ENCODE results near the gene CLNS1A. TPM values are rescaled to one million over a fixed set of nuclear protein-coding genes. Genes with fewer than 3 reads are reported as not detected.

CLNS1A gene
- total RNA-seq, 4 donors from 2014 or later: 33.0 to 90.0 (median 56.7) TPM

GRCh38 chr11:77656362-77656761 is 18.8 kb upstream of the CLNS1A start:
- Histone ChIP-seq H3K27me3 (no peaks in the 10 kb centered on the region), H3K9me3 (no peaks in the 10 kb centered on the region)

GRCh38 chr11:77654770-77655434 is 17.3 kb upstream of the CLNS1A start:
- no peak for TF ChIP-seq POLR2A (IDR thresholded peaks at IDR 0.05)
- TF ChIP-seq, protein P1, sequence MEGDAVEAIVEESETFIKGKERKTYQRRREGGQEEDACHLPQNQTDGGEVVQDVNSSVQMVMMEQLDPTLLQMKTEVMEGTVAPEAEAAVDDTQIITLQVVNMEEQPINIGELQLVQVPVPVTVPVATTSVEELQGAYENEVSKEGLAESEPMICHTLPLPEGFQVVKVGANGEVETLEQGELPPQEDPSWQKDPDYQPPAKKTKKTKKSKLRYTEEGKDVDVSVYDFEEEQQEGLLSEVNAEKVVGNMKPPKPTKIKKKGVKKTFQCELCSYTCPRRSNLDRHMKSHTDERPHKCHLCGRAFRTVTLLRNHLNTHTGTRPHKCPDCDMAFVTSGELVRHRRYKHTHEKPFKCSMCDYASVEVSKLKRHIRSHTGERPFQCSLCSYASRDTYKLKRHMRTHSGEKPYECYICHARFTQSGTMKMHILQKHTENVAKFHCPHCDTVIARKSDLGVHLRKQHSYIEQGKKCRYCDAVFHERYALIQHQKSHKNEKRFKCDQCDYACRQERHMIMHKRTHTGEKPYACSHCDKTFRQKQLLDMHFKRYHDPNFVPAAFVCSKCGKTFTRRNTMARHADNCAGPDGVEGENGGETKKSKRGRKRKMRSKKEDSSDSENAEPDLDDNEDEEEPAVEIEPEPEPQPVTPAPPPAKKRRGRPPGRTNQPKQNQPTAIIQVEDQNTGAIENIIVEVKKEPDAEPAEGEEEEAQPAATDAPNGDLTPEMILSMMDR (IDR thresholded peaks at IDR 0.05): no peak
- DNase-seq: no peak
- Histone ChIP-seq H3K9me3 (no peaks in the 10 kb centered on the region), H3K4me3 (no peak overlapping the region), H3K27ac (no peak overlapping the region), H3K27me3 (no peaks in the 10 kb centered on the region), H3K36me3 (no peaks in the 10 kb centered on the region), H3K4me1 (peaks cover 0 to under 1% (median 0%) of the 10 kb centered on the region in 4 donors)

More at GRCh38 chr11:77656362-77656761, 18.8 kb upstream of the CLNS1A start:
- no peak overlapping the region for H3K4me3 ChIP-seq
- H3K27ac ChIP-seq: no peak overlapping the region
- TF ChIP-seq POLR2A (IDR thresholded peaks at IDR 0.05): no peak
- TF ChIP-seq, protein P1 (IDR thresholded peaks at IDR 0.05): no peak
- no peaks in the 10 kb centered on the region for H3K36me3 ChIP-seq
- no peaks in the 10 kb centered on the region for H3K4me1 ChIP-seq
- no peak for DNase-seq

GRCh38 chr11:77650123-77650522 is 12.5 kb upstream of the CLNS1A start:
- Histone ChIP-seq H3K27me3 (no peaks in the 10 kb centered on the region), H3K4me1 (peaks cover 0 to 6% (median 0%) of the 10 kb centered on the region in 4 donors), H3K27ac (no peak overlapping the region), H3K9me3 (no peaks in the 10 kb centered on the region), H3K36me3 (no peaks in the 10 kb centered on the region), H3K4me3 (no peak overlapping the region)
- no peak for DNase-seq
- TF ChIP-seq POLR2A (IDR thresholded peaks at IDR 0.05): no peak
- TF ChIP-seq, protein P1 (IDR thresholded peaks at IDR 0.05): no peak

DNA sequence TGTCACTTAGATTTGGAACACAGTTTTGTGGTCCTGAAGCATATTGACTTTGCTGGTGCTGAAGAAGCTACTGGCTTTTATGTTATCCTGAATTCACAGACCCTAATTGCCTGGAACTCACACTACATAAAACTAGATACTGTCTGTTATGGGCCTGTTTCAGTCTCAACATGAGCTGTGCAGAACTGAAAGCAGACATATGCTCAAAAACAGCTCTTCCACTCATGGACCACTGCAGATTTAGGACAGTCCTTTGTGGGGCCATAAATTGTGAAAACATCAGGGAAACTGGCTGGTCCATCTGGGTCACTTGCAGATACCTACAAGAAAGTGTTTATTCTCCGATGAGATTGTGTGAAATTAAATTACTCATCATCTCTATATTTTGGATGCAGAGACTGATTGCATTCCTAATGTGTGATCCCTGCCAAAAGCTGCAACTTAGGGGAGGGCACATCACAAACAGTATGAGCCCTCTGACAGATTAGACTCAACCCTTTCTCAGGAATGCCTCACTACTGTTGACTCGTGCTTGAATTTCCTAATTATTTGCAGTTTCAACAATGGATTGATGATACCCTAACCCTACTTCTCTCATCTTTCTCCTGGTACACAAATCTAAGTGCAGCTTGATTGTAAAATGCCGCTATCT is 10.2 kb upstream of the CLNS1A start:
- Histone ChIP-seq H3K27me3 (no peaks in the 10 kb centered on the region), H3K4me1 (peaks cover 0 to 6% (median 0%) of the 10 kb centered on the region in 4 donors), H3K4me3 (no peak overlapping the region), H3K27ac (no peak overlapping the region), H3K9me3 (no peaks in the 10 kb centered on the region), H3K36me3 (no peaks in the 10 kb centered on the region)
- TF ChIP-seq, protein P1 (IDR thresholded peaks at IDR 0.05): no peak
- TF ChIP-seq POLR2A (IDR thresholded peaks at IDR 0.05): no peak
- no peak for DNase-seq

GRCh38 chr11:77644887-77645286 is 7.3 kb upstream of the CLNS1A start:
- Histone ChIP-seq H3K27ac (no peak overlapping the region), H3K9me3 (no peaks in the 10 kb centered on the region), H3K36me3 (no peaks in the 10 kb centered on the region), H3K4me1 (peaks cover 0 to 5% (median 0%) of the 10 kb centered on the region in 4 donors), H3K27me3 (no peaks in the 10 kb centered on the region), H3K4me3 (no peak overlapping the region)
- no peak for TF ChIP-seq POLR2A (IDR thresholded peaks at IDR 0.05)
- TF ChIP-seq, protein P1 (IDR thresholded peaks at IDR 0.05): no peak
- no peak for DNase-seq
